ENCODE results near the gene MRPS27.

The MRPS27 gene

GRCh38 chr5:72246954-72247442 is 73.0 kb downstream of the MRPS27 start:
- no peak for DNase-seq (ENCODE audit: extremely low read depth, low read depth)

GRCh38 chr5:72245951-72246532 is 74.0 kb downstream of the MRPS27 start:
- H3K4me3 ChIP-seq (replicated peaks; ENCODE audit: low read depth, low read length): no peak overlapping the region
- DNase-seq (ENCODE audit: extremely low read depth, low read depth): no peak
- TF ChIP-seq CTCF (IDR thresholded peaks at IDR 0.05; ENCODE audit: low read depth, low read length, missing control alignments): no peak

More at GRCh38 chr5:72246954-72247442, 73.0 kb downstream of the MRPS27 start:
- TF ChIP-seq CTCF (IDR thresholded peaks at IDR 0.05; ENCODE audit: low read depth, low read length, missing control alignments): no peak
- no peak overlapping the region for H3K4me3 ChIP-seq (replicated peaks; ENCODE audit: low read depth, low read length)

- no peak overlapping the region for H3K4me3 ChIP-seq (replicated peaks; ENCODE audit: low read depth, low read length)
- no peak for TF ChIP-seq CTCF (IDR thresholded peaks at IDR 0.05; ENCODE audit: low read depth, low read length, missing control alignments)
- no peak for DNase-seq (ENCODE audit: extremely low read depth, low read depth)
These were observed 74.5 kb downstream of the MRPS27 start for GRCh38 chr5:72245546-72245945.

- DNase-seq (ENCODE audit: extremely low read depth, low read depth): no peak
- peak; percentile 33 for TF ChIP-seq CTCF (IDR thresholded peaks at IDR 0.05; ENCODE audit: low read depth, low read length, missing control alignments)
- no peak overlapping the region for H3K4me3 ChIP-seq (replicated peaks; ENCODE audit: low read depth, low read length)
These were observed 75.1 kb downstream of the MRPS27 start for GRCh38 chr5:72244862-72245371.

- no peak for TF ChIP-seq CTCF (IDR thresholded peaks at IDR 0.05; ENCODE audit: low read depth, low read length, missing control alignments)
- no peak for DNase-seq (ENCODE audit: extremely low read depth, low read depth)
- H3K4me3 ChIP-seq (replicated peaks; ENCODE audit: low read depth, low read length): no peak overlapping the region
These were observed 76.3 kb downstream of the MRPS27 start for GRCh38 chr5:72243706-72244105.

GRCh38 chr5:72242796-72243475 is 77.1 kb downstream of the MRPS27 start:
- no peak overlapping the region for H3K4me3 ChIP-seq (replicated peaks; ENCODE audit: low read depth, low read length)
- TF ChIP-seq CTCF (IDR thresholded peaks at IDR 0.05; ENCODE audit: low read depth, low read length, missing control alignments): no peak
- no peak for DNase-seq (ENCODE audit: extremely low read depth, low read depth)
